ENCODE results near the gene TPCN1. TPM values are rescaled to one million over a fixed set of nuclear protein-coding genes. Genes with fewer than 3 reads are reported as not detected.

The TPCN1 gene
- polyA plus RNA-seq, 1 of the 3 experiments (the other 2 are of a cell fraction), result 15.7 TPM

DNA sequence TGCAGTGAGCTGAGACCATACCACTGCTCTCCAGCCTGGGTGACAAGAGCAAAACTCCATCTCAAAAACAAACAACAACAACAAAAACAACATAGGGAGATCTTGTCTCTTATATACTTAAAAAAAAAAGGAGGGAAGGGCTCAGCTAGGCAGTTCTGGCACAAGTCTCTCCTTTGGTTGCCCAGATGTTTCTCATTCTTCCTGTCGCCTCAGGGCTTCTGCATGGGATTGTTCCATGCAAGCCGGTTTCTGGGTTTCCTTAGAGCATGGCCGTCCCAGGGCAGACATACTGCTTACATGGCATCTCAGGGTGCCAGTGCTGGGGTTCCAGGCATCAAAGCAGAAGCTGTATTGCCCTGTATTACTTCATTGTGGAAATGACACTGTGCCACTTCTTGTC lies 118.8 kb downstream of the TPCN1 start:
- no peaks in the 10 kb centered on the region for H3K79me2 ChIP-seq (ENCODE audit: insufficient read depth)
- CTCF ChIA-PET, result interaction anchor here (0.5 to 1.2 kb wide), 2 partner anchors 27 to 85 kb away, joined by 3 read pairs; no protein-coding TSS in a partner anchor
- no peaks in the 10 kb centered on the region for H3K36me3 ChIP-seq (replicated peaks in 1 of 2; ENCODE audit: control insufficient read depth in 1 of 2, insufficient read depth in 2 of 2, low read length in 1 of 2)
- TF ChIP-seq RCOR1 (IDR thresholded peaks at IDR 0.05; ENCODE audit: low read length), result no peak
- TF ChIP-seq, protein P1, sequence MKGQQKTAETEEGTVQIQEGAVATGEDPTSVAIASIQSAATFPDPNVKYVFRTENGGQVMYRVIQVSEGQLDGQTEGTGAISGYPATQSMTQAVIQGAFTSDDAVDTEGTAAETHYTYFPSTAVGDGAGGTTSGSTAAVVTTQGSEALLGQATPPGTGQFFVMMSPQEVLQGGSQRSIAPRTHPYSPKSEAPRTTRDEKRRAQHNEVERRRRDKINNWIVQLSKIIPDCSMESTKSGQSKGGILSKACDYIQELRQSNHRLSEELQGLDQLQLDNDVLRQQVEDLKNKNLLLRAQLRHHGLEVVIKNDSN (IDR thresholded peaks at IDR 0.05; ENCODE audit: borderline replicate concordance, low read depth), result no peak
- H3K4me3 ChIP-seq (ENCODE audit: low read depth in 2 of 2, low read length in 1 of 2), result no peak overlapping the region
- no peaks in the 10 kb centered on the region for H4K20me1 ChIP-seq (ENCODE audit: insufficient read depth)
- no peaks in the 10 kb centered on the region for H3K9me3 ChIP-seq
- H3K4me2 ChIP-seq, result no peak overlapping the region
- H3K27ac ChIP-seq (ENCODE audit: low read depth in 2 of 2, low read length in 1 of 2), result no peak overlapping the region
- no peaks in the 10 kb centered on the region; a peak in 1 of 4 replicates for H3K4me1 ChIP-seq (ENCODE audit: control insufficient read depth in 1 of 2, insufficient read depth in 2 of 2, low read depth in 1 of 2, low read length in 1 of 2)
- no peak for DNase-seq
- H2AFZ ChIP-seq (ENCODE audit: low read depth), result no peak overlapping the region
- H3K27me3 ChIP-seq (ENCODE audit: insufficient read depth), result no peaks in the 10 kb centered on the region
- H3F3A ChIP-seq (replicated peaks; ENCODE audit: insufficient read depth), result no peaks in the 10 kb centered on the region
- WGBS (ENCODE audit: low lambda C conversion rate), result 14% methylated on average over 1 of the region's 3 CpGs
- H3K9me2 ChIP-seq, result no peaks in the 10 kb centered on the region
- no peak overlapping the region for H3K9ac ChIP-seq
- POLR2A ChIA-PET, result no interaction called here

DNA sequence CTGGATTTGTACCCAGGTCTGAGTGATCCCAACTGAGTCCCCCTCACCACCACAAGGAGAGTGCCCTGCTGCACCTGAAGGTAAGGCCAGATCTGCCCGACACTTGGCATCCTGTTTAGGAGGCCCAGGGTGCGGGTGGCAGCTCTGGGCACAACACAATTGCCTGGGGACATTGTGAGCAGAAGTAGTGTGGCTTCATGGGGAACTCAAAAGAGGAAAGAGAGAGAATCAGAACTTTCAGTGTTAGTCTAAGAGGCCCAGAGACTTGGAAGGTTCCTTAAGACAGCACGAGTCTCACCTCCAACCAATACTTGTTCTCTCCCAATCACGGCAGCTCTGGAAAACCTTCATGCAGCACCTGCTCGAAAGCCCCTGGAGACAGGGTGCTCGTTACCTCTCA lies 120.3 kb downstream of the TPCN1 start:
- no peaks in the 10 kb centered on the region for H3K36me3 ChIP-seq (replicated peaks in 1 of 2; ENCODE audit: control insufficient read depth in 1 of 2, insufficient read depth in 2 of 2, low read length in 1 of 2)
- no peak overlapping the region for H3K4me3 ChIP-seq (ENCODE audit: low read depth in 2 of 2, low read length in 1 of 2)
- no peak overlapping the region for H3K9ac ChIP-seq
- no peaks in the 10 kb centered on the region for H3K4me1 ChIP-seq (ENCODE audit: control insufficient read depth in 1 of 2, insufficient read depth in 2 of 2, low read depth in 1 of 2, low read length in 1 of 2)
- no peaks in the 10 kb centered on the region for H3K9me3 ChIP-seq
- H3F3A ChIP-seq (replicated peaks; ENCODE audit: insufficient read depth), result no peaks in the 10 kb centered on the region
- H3K9me2 ChIP-seq, result no peaks in the 10 kb centered on the region
- no peak overlapping the region for H3K4me2 ChIP-seq
- no peak for TF ChIP-seq GATA2 (CRISPR knock-in tag; IDR thresholded peaks at IDR 0.05)
- TF ChIP-seq MXI1 (IDR thresholded peaks at IDR 0.05; ENCODE audit: low read depth, low read length), result no peak
- TF ChIP-seq, protein P2, sequence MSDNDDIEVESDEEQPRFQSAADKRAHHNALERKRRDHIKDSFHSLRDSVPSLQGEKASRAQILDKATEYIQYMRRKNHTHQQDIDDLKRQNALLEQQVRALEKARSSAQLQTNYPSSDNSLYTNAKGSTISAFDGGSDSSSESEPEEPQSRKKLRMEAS (IDR thresholded peaks at IDR 0.05; ENCODE audit: low read depth), result no peak
- TF ChIP-seq SIN3A (IDR thresholded peaks at IDR 0.05; ENCODE audit: borderline replicate concordance, low read depth, low read length), result no peak
- TF ChIP-seq ZBTB33 (IDR thresholded peaks at IDR 0.05; ENCODE audit: borderline replicate concordance, low read depth), result no peak
- TF ChIP-seq RXRA (IDR thresholded peaks at IDR 0.05; ENCODE audit: borderline replicate concordance, low read depth), result no peak
- TF ChIP-seq CTCF (IDR thresholded peaks at IDR 0.05), result no peak
- TF ChIP-seq YY1 (IDR thresholded peaks at IDR 0.05; ENCODE audit: low read depth), result no peak
- no peak for TF ChIP-seq PBX3 (IDR thresholded peaks at IDR 0.05)
- TF ChIP-seq, protein P1 (IDR thresholded peaks at IDR 0.05; ENCODE audit: borderline replicate concordance, low read depth), result no peak
- no peak for TF ChIP-seq EZH2phosphoT487 (IDR thresholded peaks at IDR 0.05; ENCODE audit: borderline replicate concordance, low read depth)
- TF ChIP-seq, protein P3, sequence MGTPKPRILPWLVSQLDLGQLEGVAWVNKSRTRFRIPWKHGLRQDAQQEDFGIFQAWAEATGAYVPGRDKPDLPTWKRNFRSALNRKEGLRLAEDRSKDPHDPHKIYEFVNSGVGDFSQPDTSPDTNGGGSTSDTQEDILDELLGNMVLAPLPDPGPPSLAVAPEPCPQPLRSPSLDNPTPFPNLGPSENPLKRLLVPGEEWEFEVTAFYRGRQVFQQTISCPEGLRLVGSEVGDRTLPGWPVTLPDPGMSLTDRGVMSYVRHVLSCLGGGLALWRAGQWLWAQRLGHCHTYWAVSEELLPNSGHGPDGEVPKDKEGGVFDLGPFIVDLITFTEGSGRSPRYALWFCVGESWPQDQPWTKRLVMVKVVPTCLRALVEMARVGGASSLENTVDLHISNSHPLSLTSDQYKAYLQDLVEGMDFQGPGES (IDR thresholded peaks at IDR 0.05; ENCODE audit: low read depth, low read length), result no peak
- TF ChIP-seq JUND (IDR thresholded peaks at IDR 0.05), result no peak
- no peak for TF ChIP-seq FOXJ3 (CRISPR knock-in tag; IDR thresholded peaks at IDR 0.05)
- 65% methylated on average over 6 of the region's 6 CpGs for WGBS (ENCODE audit: low lambda C conversion rate)
- POLR2A ChIA-PET, result no interaction called here
- H4K20me1 ChIP-seq (ENCODE audit: insufficient read depth), result no peaks in the 10 kb centered on the region
- no peak for DNase-seq
- no peak overlapping the region for H3K27ac ChIP-seq (ENCODE audit: low read depth in 2 of 2, low read length in 1 of 2)
- H2AFZ ChIP-seq (ENCODE audit: low read depth), result no peak overlapping the region
- CTCF ChIA-PET, result no interaction called here
- H3K79me2 ChIP-seq (ENCODE audit: insufficient read depth), result no peaks in the 10 kb centered on the region
- no peaks in the 10 kb centered on the region for H3K27me3 ChIP-seq (ENCODE audit: insufficient read depth)
